OCI-LY7 (cell line): ENCODE data around the gene P2RY14.

Experiments
- CTCF ChIP-seq: fragments of 200-600 bp; sonication (generic); conservative IDR thresholded peaks from 2 replicates; pipeline ENCODE4 v1.5.1; 2014; ENCODE audit warnings: mild to moderate bottlenecking, antibody characterized with exemption, low read length, moderate library complexity, mixed read lengths
- EZH2phosphoT487 ChIP-seq: fragments of 200-600 bp; sonication (generic); IDR thresholded peaks from 2 replicates; pipeline ENCODE4 v1.6.1; 2018; ENCODE audit warnings: low read depth, borderline replicate concordance, mild to moderate bottlenecking, mixed run types, antibody characterized with exemption, low read length, moderate library complexity, mixed read lengths

GRCh38 chr3:151299006-151299405, 20.7 kb upstream of the P2RY14 start:
- TF ChIP-seq CTCF (no peak), EZH2phosphoT487 (no peak)
